ENCODE measurements around the gene DOK6. TPM values are rescaled to one million over a fixed set of nuclear protein-coding genes. Genes with fewer than 3 reads are reported as not detected.

The DOK6 gene
- total RNA-seq, 1 donor from 2014 or later = not detected

DNA sequence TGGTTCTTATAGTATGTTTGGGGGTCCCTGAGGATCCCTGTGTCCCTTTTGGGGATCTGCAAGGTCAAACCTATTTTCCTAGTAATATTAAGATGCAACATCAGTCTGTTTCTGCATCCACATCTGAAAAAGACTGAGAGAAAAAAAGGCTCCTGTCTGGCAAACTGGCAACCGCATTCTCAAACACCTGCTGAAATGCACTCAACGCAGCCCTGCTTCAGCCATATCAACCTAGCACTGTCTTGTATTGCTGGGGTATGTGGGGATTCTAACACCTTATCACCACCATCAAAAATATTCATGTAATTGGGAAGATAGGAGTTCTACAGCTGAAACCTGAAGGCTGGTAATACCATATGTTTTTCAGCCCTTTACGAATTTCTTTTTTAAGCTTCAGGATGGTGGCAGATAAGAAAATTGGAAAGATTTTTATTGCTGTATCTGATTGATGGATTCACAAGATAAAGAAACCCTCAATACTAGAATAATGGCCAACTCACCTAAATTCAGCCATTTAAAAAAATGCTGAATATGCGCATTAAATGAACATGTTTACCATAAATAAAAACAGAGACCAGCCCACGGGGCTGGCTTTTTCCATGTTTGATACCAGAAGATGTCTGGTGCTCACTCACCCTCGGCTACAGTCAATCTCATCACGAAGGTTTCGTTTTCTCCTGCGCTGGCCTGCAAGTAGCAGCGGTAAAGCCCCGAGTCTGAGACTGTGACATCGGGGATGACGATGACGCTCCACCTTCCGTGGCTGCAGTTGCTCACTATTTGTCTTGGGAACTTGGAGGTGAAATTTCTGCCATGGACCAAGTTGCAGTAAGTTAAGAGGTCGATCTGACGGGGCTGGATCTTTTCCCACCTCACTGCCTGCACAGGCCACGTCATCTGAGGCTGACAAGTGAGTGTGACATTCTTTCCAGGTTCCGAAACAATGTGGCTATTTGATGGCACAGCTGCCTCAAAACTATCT is 494.7 kb downstream of the DOK6 start:
- intact Hi-C loops (cut with micrococcal nuclease) = loop anchor here (5.0 kb wide), 1 partner anchor 177 kb away; no protein-coding TSS in a partner anchor

- intact Hi-C loops (cut with micrococcal nuclease) = loop anchor here (1.0 to 5.0 kb wide), 9 partner anchors 11 to 308 kb away; partner anchors contain the start of gene RTTN
Measured at GRCh38 chr18:69897397-69898108, 496.9 kb downstream of the DOK6 start.

DNA sequence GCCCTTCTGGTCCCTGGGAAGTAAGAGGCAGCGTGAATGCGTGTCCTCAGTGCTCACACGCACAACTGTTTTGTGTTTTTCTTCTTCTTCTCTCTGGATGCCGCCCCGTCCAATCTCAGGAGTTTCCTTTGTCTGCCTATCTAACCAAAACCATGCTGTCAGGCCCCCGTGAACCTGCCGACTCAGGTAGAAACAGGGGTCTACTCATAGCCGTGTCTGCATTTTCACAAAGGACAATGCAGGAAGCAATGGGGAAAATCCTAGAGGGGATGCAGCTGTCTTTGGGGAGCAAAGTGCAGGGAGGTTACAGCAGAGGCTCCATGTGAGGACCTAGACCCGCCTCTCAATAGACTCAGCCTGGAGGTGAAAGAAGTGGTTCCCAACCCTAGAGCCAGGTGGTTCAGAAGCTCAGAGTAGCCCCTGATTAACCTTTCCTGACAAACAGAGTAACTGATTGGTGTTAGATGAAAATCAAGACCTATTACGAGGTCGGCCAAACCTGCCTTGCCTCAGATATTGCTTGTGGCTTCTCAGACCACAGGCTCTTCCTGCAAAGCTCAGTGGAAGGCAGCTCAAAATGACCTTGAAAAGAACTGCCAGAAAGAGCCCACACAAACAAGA is 497.7 kb downstream of the DOK6 start:
- intact Hi-C loops (cut with micrococcal nuclease) = loop anchor here (1.0 to 5.0 kb wide), 4 partner anchors 11 to 188 kb away; no protein-coding TSS in a partner anchor

Measured in T-helper 1 cell treated with Interleukin-12 subunit alpha and Interleukin-12 subunit beta and Interleukin-4 antibody, amounts not matched to agents 30 ng/mL and 1 ng/mL, for 36 hours (primary cell).